ENCODE results near the gene MYO5A. TPM values are rescaled to one million over a fixed set of nuclear protein-coding genes. Genes with fewer than 3 reads are reported as not detected.
"Not testable (repeated sequence)": the region's sequence is repeated elsewhere in the genome, so short reads cannot be mapped to it uniquely, and the experiment has no call there.

MYO5A gene
- total and polyA plus RNA-seq, 4 donors: 5.7 to 42.1 (median 22.0) TPM

DNA sequence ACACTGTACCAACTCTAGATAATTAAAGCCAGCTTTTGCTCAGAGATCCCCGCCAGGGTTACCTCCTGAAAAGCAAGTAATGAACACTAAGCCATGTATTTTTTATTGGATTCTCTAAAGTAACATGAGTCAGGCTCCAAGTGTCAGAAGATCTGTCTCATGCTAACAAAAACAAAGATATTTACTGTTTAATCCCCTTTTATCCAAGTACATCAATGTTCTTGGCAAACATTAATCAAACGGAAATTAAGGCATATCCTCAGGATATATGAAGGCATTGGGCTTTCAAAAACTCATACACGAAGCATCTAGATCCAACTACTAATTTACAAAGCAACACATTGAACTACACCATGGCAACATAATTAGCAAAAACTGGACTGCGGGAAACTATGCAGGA lies 37.2 kb downstream of the MYO5A start:
- H3K4me1 ChIP-seq (ENCODE audit: control insufficient read depth in 1 of 2, insufficient read depth in 2 of 2, low read length in 2 of 2): no peaks in the 10 kb centered on the region
- no peaks in the 10 kb centered on the region for H3K9me3 ChIP-seq (ENCODE audit: control insufficient read depth, low read length)
- intact Hi-C loops (cut with DNase I): no loop called here
- ATAC-seq (ENCODE audit: low FRiP score) (no peak), DNase-seq (no peak)
- no peak overlapping the region for H3K27ac ChIP-seq (ENCODE audit: low read depth in 1 of 2, low read length in 2 of 2)
- no peak overlapping the region for H3K4me3 ChIP-seq (ENCODE audit: low read length in 2 of 2)
- no peaks in the 10 kb centered on the region for H3K36me3 ChIP-seq (ENCODE audit: control insufficient read depth in 1 of 2, insufficient read depth in 2 of 2, low read length in 1 of 2)
- H3K27me3 ChIP-seq (ENCODE audit: control insufficient read depth in 1 of 2, insufficient read depth in 2 of 2, low read length in 1 of 2): no peaks in the 10 kb centered on the region
- 70 to 78% methylated on average over 4 of the region's 4 CpGs for WGBS, 2 donors

DNA sequence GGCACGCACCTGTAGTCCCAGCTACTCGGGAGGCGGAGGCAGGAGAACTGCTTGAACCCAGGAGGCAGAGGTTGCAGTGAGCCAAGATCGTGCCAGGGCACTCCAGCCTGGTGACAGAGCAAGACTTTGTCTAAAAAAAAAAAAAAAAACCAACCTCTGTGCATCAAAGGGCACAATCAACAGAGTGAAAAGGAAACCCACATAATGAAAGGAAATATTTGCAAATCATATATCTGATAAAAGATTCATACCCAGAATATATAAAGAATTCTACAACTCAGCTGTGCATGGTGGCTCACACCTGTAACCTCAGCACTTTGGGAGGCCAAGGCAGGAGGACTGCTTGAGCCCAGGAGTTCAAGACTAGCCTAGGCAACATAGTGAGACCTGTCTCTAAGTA lies 39.2 kb downstream of the MYO5A start:
- H3K27me3 ChIP-seq (ENCODE audit: control insufficient read depth in 1 of 2, insufficient read depth in 2 of 2, low read length in 1 of 2); H3K36me3 ChIP-seq (ENCODE audit: control insufficient read depth in 1 of 2, insufficient read depth in 2 of 2, low read length in 1 of 2); DNase-seq; ATAC-seq (ENCODE audit: low FRiP score); H3K4me1 ChIP-seq (ENCODE audit: control insufficient read depth in 1 of 2, insufficient read depth in 2 of 2, low read length in 2 of 2); intact Hi-C loops (cut with DNase I); H3K9me3 ChIP-seq (ENCODE audit: control insufficient read depth, low read length); H3K27ac ChIP-seq (ENCODE audit: low read depth in 1 of 2, low read length in 2 of 2); H3K4me3 ChIP-seq (ENCODE audit: low read length in 2 of 2): not testable (repeated sequence)
- 96% methylated on average over 4 of the region's 4 CpGs for WGBS, 2 donors

DNA sequence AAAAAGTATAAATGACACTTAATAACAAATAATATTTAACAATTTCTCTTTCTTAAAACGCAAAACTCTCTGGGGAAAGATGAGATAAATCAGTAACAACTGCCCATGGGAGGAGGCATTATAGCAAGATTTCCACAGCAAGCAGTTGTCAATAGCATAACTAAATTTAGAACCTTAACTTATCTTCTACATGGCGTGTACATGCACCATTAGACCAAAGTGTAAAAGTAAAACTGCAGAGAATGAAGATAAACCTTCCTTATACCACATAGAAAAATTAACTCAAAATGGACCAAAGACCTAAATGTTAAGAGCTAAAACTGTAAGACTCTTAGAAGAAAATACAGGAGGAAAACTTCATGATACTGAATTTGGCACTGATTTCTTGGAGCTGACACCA lies 39.9 kb downstream of the MYO5A start:
- no peak for DNase-seq
- H3K27ac ChIP-seq (ENCODE audit: low read depth in 1 of 2, low read length in 2 of 2): no peak overlapping the region
- no peak for ATAC-seq (ENCODE audit: low FRiP score)

DNA sequence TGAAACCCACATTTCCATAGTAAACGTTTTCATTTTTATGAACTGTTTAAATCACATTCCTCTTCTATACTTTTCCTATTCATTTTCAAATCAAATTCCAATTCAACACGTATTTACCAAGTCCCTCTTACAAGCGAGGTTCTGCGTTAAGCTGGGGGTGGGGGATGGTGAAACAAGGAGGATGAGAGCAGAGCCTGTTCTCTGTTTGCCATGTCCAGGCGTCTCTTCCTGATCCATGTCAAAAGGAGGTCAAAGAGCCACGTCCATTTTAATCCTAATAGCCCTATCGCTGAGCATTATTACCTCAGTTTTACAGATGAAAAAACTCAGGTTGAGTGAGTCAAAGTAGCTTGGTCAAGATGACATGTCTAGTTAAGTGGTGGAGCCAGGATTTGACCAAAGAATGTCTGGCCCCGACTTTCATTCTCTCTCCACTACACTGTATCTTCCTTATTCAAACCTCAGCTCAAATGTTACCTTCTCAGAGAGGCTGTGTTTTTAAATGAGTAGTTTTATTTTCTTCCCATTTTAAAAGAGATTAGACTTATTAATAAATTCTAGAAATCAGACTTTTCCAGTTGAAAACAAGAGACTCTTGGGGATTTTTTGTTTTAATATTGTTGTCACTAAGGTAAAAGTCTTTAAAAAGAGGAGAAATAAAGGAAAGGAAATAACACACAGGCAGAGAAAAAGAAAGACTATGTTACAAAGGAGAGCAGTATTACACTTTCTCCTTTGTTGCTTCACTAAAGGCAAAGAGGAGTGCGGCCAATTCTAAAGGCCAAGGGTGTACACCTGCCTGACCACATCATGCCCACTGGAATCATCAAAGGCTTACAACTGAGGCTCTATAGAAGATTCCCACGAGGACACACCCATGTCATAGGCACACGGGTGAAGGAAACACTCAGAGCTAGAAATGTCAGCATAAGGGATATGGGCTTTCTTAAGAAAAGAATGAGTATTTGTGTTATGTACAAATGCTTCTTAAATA lies 42.4 kb downstream of the MYO5A start:
- DNase-seq (no peak), ATAC-seq (ENCODE audit: low FRiP score) (no peak)
- H3K27ac ChIP-seq (ENCODE audit: low read depth in 1 of 2, low read length in 2 of 2): no peak overlapping the region
- intact Hi-C loops (cut with DNase I): no loop called here
- no peaks in the 10 kb centered on the region for H3K4me1 ChIP-seq (ENCODE audit: control insufficient read depth in 1 of 2, insufficient read depth in 2 of 2, low read length in 2 of 2)
- H3K9me3 ChIP-seq (ENCODE audit: control insufficient read depth, low read length): no peaks in the 10 kb centered on the region
- 66 to 72% methylated on average over 11 of the region's 11 CpGs for WGBS, 2 donors
- H3K36me3 ChIP-seq (ENCODE audit: control insufficient read depth in 1 of 2, insufficient read depth in 2 of 2, low read length in 1 of 2): no peaks in the 10 kb centered on the region
- no peaks in the 10 kb centered on the region for H3K27me3 ChIP-seq (ENCODE audit: control insufficient read depth in 1 of 2, insufficient read depth in 2 of 2, low read length in 1 of 2)
- H3K4me3 ChIP-seq (ENCODE audit: low read length in 2 of 2): no peak overlapping the region

More for the DNA sequence above, 39.9 kb downstream of the MYO5A start:
- 51 to 64% methylated on average over 2 of the region's 2 CpGs for WGBS, 2 donors
- Histone ChIP-seq H3K36me3 (ENCODE audit: control insufficient read depth in 1 of 2, insufficient read depth in 2 of 2, low read length in 1 of 2) (no peaks in the 10 kb centered on the region), H3K27me3 (ENCODE audit: control insufficient read depth in 1 of 2, insufficient read depth in 2 of 2, low read length in 1 of 2) (no peaks in the 10 kb centered on the region), H3K9me3 (ENCODE audit: control insufficient read depth, low read length) (no peaks in the 10 kb centered on the region), H3K4me3 (ENCODE audit: low read length in 2 of 2) (no peak overlapping the region), H3K4me1 (ENCODE audit: control insufficient read depth in 1 of 2, insufficient read depth in 2 of 2, low read length in 2 of 2) (no peaks in the 10 kb centered on the region)
- intact Hi-C loops (cut with DNase I): no loop called here

DNA sequence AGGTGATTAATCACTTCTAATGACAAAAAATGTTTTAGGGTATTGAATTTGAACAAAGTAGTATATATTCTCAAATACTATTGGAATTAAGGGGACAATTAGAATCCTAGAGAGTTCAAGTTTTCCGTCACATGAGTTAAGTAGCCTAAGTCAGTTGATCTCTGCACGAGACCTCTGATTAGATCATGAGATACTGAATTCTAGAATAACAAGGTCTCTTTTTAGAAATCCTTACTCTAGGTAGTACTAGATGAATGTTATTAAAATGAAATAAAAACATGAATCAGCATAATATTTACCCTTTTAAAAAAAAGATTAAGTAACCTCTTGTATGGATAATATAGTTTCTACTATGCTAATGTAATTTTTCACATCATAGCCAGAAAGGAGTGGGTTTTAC lies 43.4 kb downstream of the MYO5A start:
- no peaks in the 10 kb centered on the region for H3K27me3 ChIP-seq (ENCODE audit: control insufficient read depth in 1 of 2, insufficient read depth in 2 of 2, low read length in 1 of 2)
- DNase-seq (no peak), ATAC-seq (ENCODE audit: low FRiP score) (no peak)
- H3K36me3 ChIP-seq (ENCODE audit: control insufficient read depth in 1 of 2, insufficient read depth in 2 of 2, low read length in 1 of 2): no peaks in the 10 kb centered on the region
- H3K4me3 ChIP-seq (ENCODE audit: low read length in 2 of 2): no peak overlapping the region
- WGBS, 2 donors: 80 to 93% methylated on average over 2 of the region's 2 CpGs
- no peaks in the 10 kb centered on the region for H3K9me3 ChIP-seq (ENCODE audit: control insufficient read depth, low read length)
- intact Hi-C loops (cut with DNase I): no loop called here
- no peaks in the 10 kb centered on the region for H3K4me1 ChIP-seq (ENCODE audit: control insufficient read depth in 1 of 2, insufficient read depth in 2 of 2, low read length in 2 of 2)
- H3K27ac ChIP-seq (ENCODE audit: low read depth in 1 of 2, low read length in 2 of 2): no peak overlapping the region

DNA sequence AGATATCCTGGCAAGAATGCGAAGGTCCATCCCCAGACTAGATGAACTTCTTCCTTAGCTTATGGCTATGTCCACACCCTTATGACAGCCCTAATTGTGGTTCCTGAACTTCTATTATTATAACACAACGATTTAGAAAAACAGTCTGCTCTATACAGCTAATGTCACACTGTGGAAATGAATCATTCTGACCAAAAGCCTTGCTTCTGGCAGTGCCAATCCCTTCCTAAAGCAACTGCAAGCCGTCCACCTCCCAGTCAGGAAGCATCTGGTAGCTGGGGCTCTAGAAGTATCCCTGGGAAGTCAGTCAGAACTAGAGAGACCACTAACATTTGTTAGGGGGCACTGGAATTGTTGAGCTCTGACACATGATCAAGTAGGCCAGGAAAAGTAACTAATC lies 45.0 kb downstream of the MYO5A start:
- intact Hi-C loops (cut with DNase I): no loop called here
- Histone ChIP-seq H3K36me3 (ENCODE audit: control insufficient read depth in 1 of 2, insufficient read depth in 2 of 2, low read length in 1 of 2) (no peaks in the 10 kb centered on the region), H3K4me1 (ENCODE audit: control insufficient read depth in 1 of 2, insufficient read depth in 2 of 2, low read length in 2 of 2) (no peaks in the 10 kb centered on the region)

DNA sequence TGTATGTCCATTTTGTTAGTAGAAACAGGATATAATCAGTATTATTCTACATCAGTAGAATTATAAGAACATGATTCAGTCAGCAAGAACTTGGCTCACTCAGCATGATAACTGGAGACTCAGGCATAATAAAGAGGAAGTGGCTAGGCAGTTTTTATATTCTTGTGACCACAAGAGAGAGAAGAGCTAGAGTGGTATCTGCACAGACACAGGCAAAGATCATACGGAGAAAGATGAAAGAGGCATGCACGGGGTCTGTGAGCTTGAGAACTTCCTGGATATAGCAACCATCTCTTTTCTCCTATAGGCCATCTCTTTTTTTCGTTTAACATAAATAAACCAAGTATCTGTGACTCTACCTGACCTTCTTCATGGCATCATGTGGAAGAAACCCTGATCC lies 46.8 kb downstream of the MYO5A start:
- intact Hi-C loops (cut with DNase I): no loop called here
- ATAC-seq (ENCODE audit: low FRiP score): peak; percentile 69
- H3K27ac ChIP-seq (ENCODE audit: low read depth in 1 of 2, low read length in 2 of 2): no peak overlapping the region

More for the DNA sequence above, 45.0 kb downstream of the MYO5A start:
- H3K27me3 ChIP-seq (ENCODE audit: control insufficient read depth in 1 of 2, insufficient read depth in 2 of 2, low read length in 1 of 2): no peaks in the 10 kb centered on the region
- no peaks in the 10 kb centered on the region for H3K9me3 ChIP-seq (ENCODE audit: control insufficient read depth, low read length)
- DNase-seq (no peak), ATAC-seq (ENCODE audit: low FRiP score) (no peak)
- H3K4me3 ChIP-seq (ENCODE audit: low read length in 2 of 2): no peak overlapping the region
- whole genome bisulfite sequencing, 2 donors: 43 to 60% methylated on average over 3 of the region's 3 CpGs
- H3K27ac ChIP-seq (ENCODE audit: low read depth in 1 of 2, low read length in 2 of 2): no peak overlapping the region

DNA sequence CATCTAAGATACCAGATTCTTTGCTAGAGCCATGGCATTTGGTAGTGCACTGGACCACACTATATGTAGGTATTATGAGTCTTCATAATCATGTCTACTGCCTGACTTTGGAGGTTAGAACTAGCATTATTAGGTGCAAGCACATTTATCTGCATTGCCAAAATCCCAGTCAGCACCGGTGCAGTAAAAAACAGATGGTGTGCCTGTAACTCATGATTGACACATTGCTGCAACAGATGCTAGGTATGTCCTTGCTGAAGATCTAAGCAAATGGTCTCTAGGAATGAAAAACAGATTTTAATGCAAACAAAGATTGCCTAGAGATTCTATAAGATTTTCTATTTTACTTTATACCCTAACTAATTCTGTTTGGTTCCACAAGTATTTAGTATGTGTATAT lies 47.7 kb downstream of the MYO5A start:
- WGBS, 2 donors: 74 to 83% methylated on average over 1 of the region's 1 CpG
- no peak overlapping the region for H3K4me3 ChIP-seq (ENCODE audit: low read length in 2 of 2)
- H3K4me1 ChIP-seq (ENCODE audit: control insufficient read depth in 1 of 2, insufficient read depth in 2 of 2, low read length in 2 of 2): no peaks in the 10 kb centered on the region
- H3K27ac ChIP-seq (ENCODE audit: low read depth in 1 of 2, low read length in 2 of 2): no peak overlapping the region
- intact Hi-C loops (cut with DNase I): no loop called here
- no peak for ATAC-seq (ENCODE audit: low FRiP score)
- no peaks in the 10 kb centered on the region for H3K9me3 ChIP-seq (ENCODE audit: control insufficient read depth, low read length)
- DNase-seq: no peak
- H3K36me3 ChIP-seq (ENCODE audit: control insufficient read depth in 1 of 2, insufficient read depth in 2 of 2, low read length in 1 of 2): no peaks in the 10 kb centered on the region
- H3K27me3 ChIP-seq (ENCODE audit: control insufficient read depth in 1 of 2, insufficient read depth in 2 of 2, low read length in 1 of 2): no peaks in the 10 kb centered on the region

More for the DNA sequence above, 46.8 kb downstream of the MYO5A start:
- Histone ChIP-seq H3K4me1 (ENCODE audit: control insufficient read depth in 1 of 2, insufficient read depth in 2 of 2, low read length in 2 of 2) (no peaks in the 10 kb centered on the region), H3K36me3 (ENCODE audit: control insufficient read depth in 1 of 2, insufficient read depth in 2 of 2, low read length in 1 of 2) (no peaks in the 10 kb centered on the region), H3K27me3 (ENCODE audit: control insufficient read depth in 1 of 2, insufficient read depth in 2 of 2, low read length in 1 of 2) (no peaks in the 10 kb centered on the region), H3K4me3 (ENCODE audit: low read length in 2 of 2) (no peak overlapping the region), H3K9me3 (ENCODE audit: control insufficient read depth, low read length) (no peaks in the 10 kb centered on the region)
- WGBS, 2 donors: 78 to 81% methylated on average over 3 of the region's 3 CpGs
- no peak for DNase-seq

DNA sequence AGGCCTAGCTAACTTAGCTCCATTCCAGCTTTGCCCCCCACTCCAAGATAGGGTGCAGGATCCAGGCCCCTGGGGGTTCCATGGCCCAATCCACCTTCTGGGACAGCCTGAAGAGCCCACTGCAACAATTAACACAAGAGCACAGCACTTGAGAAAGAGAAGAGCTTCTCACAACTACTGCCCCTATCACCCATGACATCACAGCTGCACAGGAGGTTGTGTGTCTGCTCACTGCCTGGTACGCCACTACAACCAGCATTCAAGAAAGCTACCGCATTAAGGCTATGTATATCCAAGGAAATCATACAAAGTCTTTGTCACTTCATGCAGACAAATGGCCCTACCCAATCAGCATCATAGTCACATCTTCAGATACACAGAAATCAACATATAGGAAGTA lies 62.0 kb downstream of the MYO5A start:
- ATAC-seq (ENCODE audit: low FRiP score) (no peak), DNase-seq (no peak)
- H3K36me3 ChIP-seq (ENCODE audit: control insufficient read depth in 1 of 2, insufficient read depth in 2 of 2, low read length in 1 of 2): no peaks in the 10 kb centered on the region
- H3K4me1 ChIP-seq (ENCODE audit: control insufficient read depth in 1 of 2, insufficient read depth in 2 of 2, low read length in 2 of 2): no peaks in the 10 kb centered on the region
- no peaks in the 10 kb centered on the region for H3K27me3 ChIP-seq (ENCODE audit: control insufficient read depth in 1 of 2, insufficient read depth in 2 of 2, low read length in 1 of 2)
- intact Hi-C loops (cut with DNase I): no loop called here
- no peak overlapping the region for H3K4me3 ChIP-seq (ENCODE audit: low read length in 2 of 2)
- peaks cover 2% of the 10 kb centered on the region for H3K9me3 ChIP-seq (ENCODE audit: control insufficient read depth, low read length)
- 95 to 97% methylated on average over 2 of the region's 2 CpGs for WGBS, 2 donors
- H3K27ac ChIP-seq (ENCODE audit: low read depth in 1 of 2, low read length in 2 of 2): no peak overlapping the region
